ENCODE measurements around the gene MAPKAPK2. TPM values are rescaled to one million over a fixed set of nuclear protein-coding genes. Genes with fewer than 3 reads are reported as not detected.

The MAPKAPK2 gene
- total RNA-seq, 1 donor = 31.0 TPM

GRCh38 chr1:206672844-206673758 lies 11.6 kb upstream of the MAPKAPK2 start:
- DNase-seq (ENCODE audit: low read depth) = peak; percentile 74
- no peak overlapping the region for H3K4me3 ChIP-seq (ENCODE audit: low read depth, low read length)
- TF ChIP-seq CTCF (IDR thresholded peaks at IDR 0.05; ENCODE audit: insufficient read depth, low read length) = no peak

GRCh38 chr1:206674236-206674635 lies 10.5 kb upstream of the MAPKAPK2 start:
- H3K4me3 ChIP-seq (ENCODE audit: low read depth, low read length) = no peak overlapping the region
- no peak for TF ChIP-seq CTCF (IDR thresholded peaks at IDR 0.05; ENCODE audit: insufficient read depth, low read length)
- DNase-seq (ENCODE audit: low read depth) = no peak

GRCh38 chr1:206674745-206675175 lies 9.9 kb upstream of the MAPKAPK2 start:
- peak; percentile 99 for DNase-seq (ENCODE audit: low read depth)
- H3K4me3 ChIP-seq (ENCODE audit: low read depth, low read length) = no peak overlapping the region
- no peak for TF ChIP-seq CTCF (IDR thresholded peaks at IDR 0.05; ENCODE audit: insufficient read depth, low read length)

- no peak for TF ChIP-seq CTCF (IDR thresholded peaks at IDR 0.05; ENCODE audit: insufficient read depth, low read length)
- DNase-seq (ENCODE audit: low read depth) = no peak
- H3K4me3 ChIP-seq (ENCODE audit: low read depth, low read length) = no peak overlapping the region
Measured at GRCh38 chr1:206676499-206676898, 8.2 kb upstream of the MAPKAPK2 start.

- H3K4me3 ChIP-seq (ENCODE audit: low read depth, low read length) = no peak overlapping the region
- no peak for DNase-seq (ENCODE audit: low read depth)
- TF ChIP-seq CTCF (IDR thresholded peaks at IDR 0.05; ENCODE audit: insufficient read depth, low read length) = no peak
Measured at GRCh38 chr1:206678490-206678889, 6.2 kb upstream of the MAPKAPK2 start.

GRCh38 chr1:206679738-206680211 lies 4.9 kb upstream of the MAPKAPK2 start:
- DNase-seq (ENCODE audit: low read depth) = no peak
- TF ChIP-seq CTCF (IDR thresholded peaks at IDR 0.05; ENCODE audit: insufficient read depth, low read length) = no peak
- H3K4me3 ChIP-seq (ENCODE audit: low read depth, low read length) = no peak overlapping the region

Measured in fibroblast of the aortic adventitia (primary cell).